Body of pancreas (tissue), 4 donors: Measurements from ENCODE around the gene PEPD. TPM values are rescaled to one million over a fixed set of nuclear protein-coding genes. Genes with fewer than 3 reads are reported as not detected.

Source experiments
- ATAC-seq: fragments of 150-250 bp; one replicate; pipeline ENCODE4 v1.9.1; 2016
- DNase-seq, 4 donors: peaks; one replicate each; pipeline ENCODE4 v3.0.0-alpha.2; 2019
- H3K27ac ChIP-seq, 4 donors: fragments of 200-600 bp; sonication (generic); 1 replicate in 3 of 4; 2 replicates in 1 of 4; pipeline versions ENCODE4 v1.5.1 to v1.6.1; 2016 to 2019; ENCODE audit warnings: mild to moderate bottlenecking in 1 of 4, mixed read lengths in 1 of 4, moderate library complexity in 1 of 4
- H3K27me3 ChIP-seq, 2 donors: fragments of 200-600 bp; sonication (generic); one replicate each; pipeline ENCODE4 v1.6.0; 2016; ENCODE audit warnings: mild to moderate bottlenecking in 1 of 2
- H3K36me3 ChIP-seq, 2 donors: fragments of 200-600 bp; sonication (generic); replicated peaks in 1 of 2; 2 replicates each; pipeline ENCODE4 v1.5.1; 2016; ENCODE audit warnings: low read depth in 2 of 2; ENCODE audit not compliant: insufficient read depth in 1 of 2
- H3K4me1 ChIP-seq: fragments of 200-600 bp; sonication (generic); one replicate; pipeline ENCODE4 v1.6.0; 2016
- H3K4me3 ChIP-seq, 2 donors: fragments of 200-600 bp; sonication (generic); 1 replicate in 1 of 2; 2 replicates in 1 of 2; pipeline ENCODE4 v1.5.1; 2016 to 2019
- H3K9me3 ChIP-seq, 3 donors: fragments of 200-600 bp; sonication (generic); 1 replicate in 2 of 3; 2 replicates in 1 of 3; pipeline ENCODE4 v1.5.1; 2016
- CTCF ChIP-seq, 7 experiments: fragments of 450-650 bp in 4 of 7; fragments of 200-600 bp in 3 of 7; sonication (generic) in 3 of 7; IDR thresholded peaks; one replicate each; pipeline ENCODE4 v1.5.1; 2016 to 2019; ENCODE audit warnings: antibody characterized with exemption in 7 of 7
- POLR2A ChIP-seq, 3 donors: fragments of 450-650 bp; IDR thresholded peaks; one replicate each; pipeline ENCODE4 v1.6.1; 2016; ENCODE audit warnings: antibody characterized with exemption in 3 of 3, mild to moderate bottlenecking in 2 of 3
- WGBS, 2 donors: methylation state at CpG; one replicate each; pipeline ENCODE4 v1.1.5; 2017; 5-methylcytosine and 5-hydroxymethylcytosine counted together
- intact Hi-C: fragments of 100-400 bp; cut with DNase I; formaldehyde crosslinking; loops from one replicate; pipeline ENCODE4 v1.15.1; 2023
- total RNA-seq, 2 donors: library from RNA; depleted of rRNA; stranded (reverse); fragments of >200 nt; gene quantifications; one replicate each; pipeline ENCODE4 v1.1.0, GENCODE V29; 2016

Gene PEPD
- total RNA-seq, 2 donors from 2014 or later: 33.2 to 54.7 TPM

- H3K9me3 ChIP-seq: no peaks in the 10 kb centered on the region
- H3K36me3 ChIP-seq: no peaks in the 10 kb centered on the region
- 0 to 44% methylated on average over 1 to 25 of the region's 39 CpGs for WGBS, 2 donors
- peak; percentile 27 for ATAC-seq
- no peaks in the 10 kb centered on the region for H3K27me3 ChIP-seq
- no peak overlapping the region for H3K4me3 ChIP-seq
- intact Hi-C loops: no loop called here
- peak in 1 of 7 experiments; percentile 15 for TF ChIP-seq CTCF (IDR thresholded peaks at IDR 0.05)
- TF ChIP-seq POLR2A (IDR thresholded peaks at IDR 0.05): no peak
- peak; percentile 56 to 79 (median 69) for DNase-seq
- H3K4me1 ChIP-seq: peaks cover 57% of the 10 kb centered on the region
- no peak overlapping the region for H3K27ac ChIP-seq
Measured at GRCh38 chr19:33392341-33393285, 129.0 kb downstream of the PEPD start.

GRCh38 chr19:33391631-33392249 is 129.9 kb downstream of the PEPD start:
- Histone ChIP-seq H3K4me1 (peaks cover 57% of the 10 kb centered on the region), H3K9me3 (no peaks in the 10 kb centered on the region), H3K27ac (no peak overlapping the region), H3K36me3 (no peaks in the 10 kb centered on the region), H3K4me3 (no peak overlapping the region), H3K27me3 (no peaks in the 10 kb centered on the region)
- ATAC-seq (no peak), DNase-seq (no peak)
- 79% methylated on average over 12 of the region's 12 CpGs; no CpG with 5 or more reads in 1 of the 2 donors for WGBS, 2 donors
- intact Hi-C loops: no loop called here
- TF ChIP-seq CTCF (IDR thresholded peaks at IDR 0.05) (no peak), POLR2A (IDR thresholded peaks at IDR 0.05) (no peak)

- Histone ChIP-seq H3K27me3 (no peaks in the 10 kb centered on the region), H3K27ac (peak overlapping the region in 2 of 4 donors; percentile 40), H3K9me3 (no peaks in the 10 kb centered on the region), H3K36me3 (no peaks in the 10 kb centered on the region), H3K4me1 (peaks cover 57% of the 10 kb centered on the region), H3K4me3 (no peak overlapping the region)
- ATAC-seq (no peak), DNase-seq (peak in 2 of 4 donors; percentile 5 to 14)
- TF ChIP-seq CTCF (IDR thresholded peaks at IDR 0.05) (no peak), POLR2A (IDR thresholded peaks at IDR 0.05) (no peak)
- WGBS, 2 donors: 89 to 92% methylated on average over 12 to 21 of the region's 24 CpGs
- intact Hi-C loops: no loop called here
Measured at GRCh38 chr19:33390908-33391630, 130.5 kb downstream of the PEPD start.

- Histone ChIP-seq H3K27me3 (no peaks in the 10 kb centered on the region), H3K36me3 (no peaks in the 10 kb centered on the region), H3K4me3 (no peak overlapping the region), H3K4me1 (peaks cover 51% of the 10 kb centered on the region), H3K9me3 (no peaks in the 10 kb centered on the region), H3K27ac (peak overlapping the region in 2 of 4 donors; percentile 40 to 55)
- DNase-seq (peak in 2 of 4 donors; percentile 37 to 39), ATAC-seq (peak; percentile 10)
- no peak for TF ChIP-seq POLR2A (IDR thresholded peaks at IDR 0.05)
- WGBS, 2 donors: 54 to 59% methylated on average over 15 to 19 of the region's 19 CpGs
- intact Hi-C loops: no loop called here
Measured at GRCh38 chr19:33390101-33390907, 131.3 kb downstream of the PEPD start.
